ENCODE results near the gene FBP1.

DNA sequence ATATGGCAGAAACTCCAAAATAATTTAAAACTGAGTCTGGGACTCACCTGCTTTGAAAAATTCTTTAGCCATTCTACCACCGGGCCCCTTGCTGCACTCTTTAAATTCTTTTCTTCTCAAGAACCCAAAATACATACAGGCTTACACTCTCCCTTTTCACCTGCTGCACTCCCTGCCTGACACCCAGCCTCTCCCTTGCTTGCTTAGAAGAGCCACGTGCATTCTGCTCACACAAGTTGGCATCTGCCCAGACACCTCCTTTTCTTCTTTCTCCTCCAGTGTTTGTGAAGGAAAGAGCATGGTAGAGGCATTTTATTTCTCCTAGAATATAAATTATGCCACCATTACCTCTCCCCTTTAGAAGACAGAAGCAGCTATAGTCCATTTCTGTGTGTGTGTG is 48.1 kb upstream of the FBP1 start:
- no peak for TF ChIP-seq POLR2A (IDR thresholded peaks at IDR 0.05)
- TF ChIP-seq, protein P1, sequence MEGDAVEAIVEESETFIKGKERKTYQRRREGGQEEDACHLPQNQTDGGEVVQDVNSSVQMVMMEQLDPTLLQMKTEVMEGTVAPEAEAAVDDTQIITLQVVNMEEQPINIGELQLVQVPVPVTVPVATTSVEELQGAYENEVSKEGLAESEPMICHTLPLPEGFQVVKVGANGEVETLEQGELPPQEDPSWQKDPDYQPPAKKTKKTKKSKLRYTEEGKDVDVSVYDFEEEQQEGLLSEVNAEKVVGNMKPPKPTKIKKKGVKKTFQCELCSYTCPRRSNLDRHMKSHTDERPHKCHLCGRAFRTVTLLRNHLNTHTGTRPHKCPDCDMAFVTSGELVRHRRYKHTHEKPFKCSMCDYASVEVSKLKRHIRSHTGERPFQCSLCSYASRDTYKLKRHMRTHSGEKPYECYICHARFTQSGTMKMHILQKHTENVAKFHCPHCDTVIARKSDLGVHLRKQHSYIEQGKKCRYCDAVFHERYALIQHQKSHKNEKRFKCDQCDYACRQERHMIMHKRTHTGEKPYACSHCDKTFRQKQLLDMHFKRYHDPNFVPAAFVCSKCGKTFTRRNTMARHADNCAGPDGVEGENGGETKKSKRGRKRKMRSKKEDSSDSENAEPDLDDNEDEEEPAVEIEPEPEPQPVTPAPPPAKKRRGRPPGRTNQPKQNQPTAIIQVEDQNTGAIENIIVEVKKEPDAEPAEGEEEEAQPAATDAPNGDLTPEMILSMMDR (IDR thresholded peaks at IDR 0.05) = no peak

All from thyroid gland (tissue), 4 donors.